ENCODE data around the gene VPS37B. TPM values are rescaled to one million over a fixed set of nuclear protein-coding genes. Genes with fewer than 3 reads are reported as not detected.

Gene VPS37B, protein sequence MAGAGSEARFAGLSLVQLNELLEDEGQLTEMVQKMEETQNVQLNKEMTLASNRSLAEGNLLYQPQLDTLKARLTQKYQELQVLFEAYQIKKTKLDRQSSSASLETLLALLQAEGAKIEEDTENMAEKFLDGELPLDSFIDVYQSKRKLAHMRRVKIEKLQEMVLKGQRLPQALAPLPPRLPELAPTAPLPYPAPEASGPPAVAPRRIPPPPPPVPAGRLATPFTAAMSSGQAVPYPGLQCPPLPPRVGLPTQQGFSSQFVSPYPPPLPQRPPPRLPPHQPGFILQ
- total RNA-seq (2022) (33.8 and 37.6 TPM in 2 replicates), Bru-seq, nascent RNA (percentile 84 among the genes with signal in this experiment), BruChase-seq, experiment 1, labeled RNA remaining after a 6-hour chase (percentile 79 among the genes with signal in this experiment), BruChase-seq, experiment 2, labeled RNA remaining after a 2-hour chase (percentile 87 among the genes with signal in this experiment)
- long read RNA-seq, transcript VPS37B-201 (4 exons, 3,028 nt), result major isoform, 99 of 149 reads
- long read RNA-seq, partial matches to known transcripts, result 3 of 149 reads
- long read RNA-seq, other reads (novel, unspliced or antisense), result 47 of 149 reads

DNA sequence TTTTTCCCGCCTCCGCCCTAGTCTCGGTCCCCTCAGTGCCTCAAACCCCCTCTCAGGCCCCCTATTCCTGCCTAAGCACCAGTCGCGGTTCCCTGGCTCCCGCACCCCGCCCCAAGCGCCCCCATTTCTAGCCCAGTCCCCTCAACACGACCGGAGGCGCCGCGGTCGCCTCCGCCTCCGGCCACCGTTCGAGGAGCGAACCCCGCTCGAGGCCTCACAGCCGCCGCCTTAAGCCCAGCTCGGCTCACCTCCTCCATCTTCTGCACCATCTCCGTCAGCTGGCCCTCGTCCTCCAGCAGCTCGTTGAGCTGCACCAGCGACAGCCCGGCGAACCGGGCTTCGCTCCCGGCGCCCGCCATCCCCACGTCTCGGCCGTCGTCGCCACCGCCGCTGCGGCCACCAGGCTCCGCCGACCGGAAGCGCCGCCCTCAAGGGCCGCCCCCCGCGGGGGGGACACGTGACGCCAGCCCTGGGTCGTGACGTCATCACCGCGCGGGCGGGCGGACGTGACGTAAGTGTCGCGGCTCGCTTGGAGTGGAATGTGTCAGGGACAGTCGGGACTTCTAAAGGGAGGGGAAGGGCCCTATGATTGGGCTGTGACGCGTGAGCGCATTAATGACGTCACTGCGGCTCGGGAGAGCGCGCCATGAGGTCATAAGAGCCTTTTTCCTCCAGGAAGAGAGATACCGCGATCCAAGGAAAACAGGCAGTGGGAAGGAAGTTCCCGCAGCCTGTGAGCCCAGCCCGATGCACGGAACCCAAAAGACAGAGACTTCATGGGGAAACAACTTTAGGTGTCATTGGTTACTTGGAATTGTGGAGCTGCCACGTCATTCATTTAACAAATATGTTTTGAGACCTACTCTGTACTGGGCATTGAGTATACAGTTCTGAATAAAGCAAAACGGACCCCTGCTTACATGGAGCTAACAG is at the start of gene VPS37B:
Gene VPS37B (minus strand): TSS at position 421 of the 933 bp plus-strand sequence. CDS start 62 bp downstream, at position 359.
- Mint-ChIP-seq H3K27ac (ENCODE audit: low read depth, unreplicated experiment) (peak within 1 kb of the TSS; percentile 91), H3K9me3 (ENCODE audit: unreplicated experiment) (no peaks in the 10 kb centered on the region), H3K4me3 (ENCODE audit: unreplicated experiment) (peak within 1 kb of the TSS; percentile 88), H3K27me3 (ENCODE audit: insufficient read depth, unreplicated experiment) (no peaks in the 10 kb centered on the region), H3K4me1 (ENCODE audit: insufficient read depth, unreplicated experiment) (peaks cover 35% of the 10 kb centered on the region), H3K36me3 (ENCODE audit: insufficient read depth, unreplicated experiment) (peaks cover 11% of the 10 kb centered on the region)
- BruUV-seq (replicated peaks), result no TSS peak
- TF ChIP-seq, protein P1, sequence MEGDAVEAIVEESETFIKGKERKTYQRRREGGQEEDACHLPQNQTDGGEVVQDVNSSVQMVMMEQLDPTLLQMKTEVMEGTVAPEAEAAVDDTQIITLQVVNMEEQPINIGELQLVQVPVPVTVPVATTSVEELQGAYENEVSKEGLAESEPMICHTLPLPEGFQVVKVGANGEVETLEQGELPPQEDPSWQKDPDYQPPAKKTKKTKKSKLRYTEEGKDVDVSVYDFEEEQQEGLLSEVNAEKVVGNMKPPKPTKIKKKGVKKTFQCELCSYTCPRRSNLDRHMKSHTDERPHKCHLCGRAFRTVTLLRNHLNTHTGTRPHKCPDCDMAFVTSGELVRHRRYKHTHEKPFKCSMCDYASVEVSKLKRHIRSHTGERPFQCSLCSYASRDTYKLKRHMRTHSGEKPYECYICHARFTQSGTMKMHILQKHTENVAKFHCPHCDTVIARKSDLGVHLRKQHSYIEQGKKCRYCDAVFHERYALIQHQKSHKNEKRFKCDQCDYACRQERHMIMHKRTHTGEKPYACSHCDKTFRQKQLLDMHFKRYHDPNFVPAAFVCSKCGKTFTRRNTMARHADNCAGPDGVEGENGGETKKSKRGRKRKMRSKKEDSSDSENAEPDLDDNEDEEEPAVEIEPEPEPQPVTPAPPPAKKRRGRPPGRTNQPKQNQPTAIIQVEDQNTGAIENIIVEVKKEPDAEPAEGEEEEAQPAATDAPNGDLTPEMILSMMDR (IDR thresholded peaks at IDR 0.05; ENCODE audit: unreplicated experiment), result no peak
- intact Hi-C loops (cut with micrococcal nuclease), result loop anchor here (2.0 kb wide), 1 partner anchor 27 kb away; no protein-coding TSS in a partner anchor
- CTCF ChIA-PET, result interaction anchor here (0.6 to 2.9 kb wide), 6 partner anchors 14 to 342 kb away, joined by 3 to 12 read pairs (median 4); no protein-coding TSS in a partner anchor
- POLR2A ChIA-PET, result interaction anchor here (0.6 to 14.8 kb wide), 17 partner anchors 9 to 337 kb away, joined by 3 to 240 read pairs (median 5); partner anchors contain the start of genes HIP1R, MPHOSPH9, MTRFR and OGFOD2
- peak; percentile 63 for DNase-seq (ENCODE audit: unreplicated experiment)

DNA sequence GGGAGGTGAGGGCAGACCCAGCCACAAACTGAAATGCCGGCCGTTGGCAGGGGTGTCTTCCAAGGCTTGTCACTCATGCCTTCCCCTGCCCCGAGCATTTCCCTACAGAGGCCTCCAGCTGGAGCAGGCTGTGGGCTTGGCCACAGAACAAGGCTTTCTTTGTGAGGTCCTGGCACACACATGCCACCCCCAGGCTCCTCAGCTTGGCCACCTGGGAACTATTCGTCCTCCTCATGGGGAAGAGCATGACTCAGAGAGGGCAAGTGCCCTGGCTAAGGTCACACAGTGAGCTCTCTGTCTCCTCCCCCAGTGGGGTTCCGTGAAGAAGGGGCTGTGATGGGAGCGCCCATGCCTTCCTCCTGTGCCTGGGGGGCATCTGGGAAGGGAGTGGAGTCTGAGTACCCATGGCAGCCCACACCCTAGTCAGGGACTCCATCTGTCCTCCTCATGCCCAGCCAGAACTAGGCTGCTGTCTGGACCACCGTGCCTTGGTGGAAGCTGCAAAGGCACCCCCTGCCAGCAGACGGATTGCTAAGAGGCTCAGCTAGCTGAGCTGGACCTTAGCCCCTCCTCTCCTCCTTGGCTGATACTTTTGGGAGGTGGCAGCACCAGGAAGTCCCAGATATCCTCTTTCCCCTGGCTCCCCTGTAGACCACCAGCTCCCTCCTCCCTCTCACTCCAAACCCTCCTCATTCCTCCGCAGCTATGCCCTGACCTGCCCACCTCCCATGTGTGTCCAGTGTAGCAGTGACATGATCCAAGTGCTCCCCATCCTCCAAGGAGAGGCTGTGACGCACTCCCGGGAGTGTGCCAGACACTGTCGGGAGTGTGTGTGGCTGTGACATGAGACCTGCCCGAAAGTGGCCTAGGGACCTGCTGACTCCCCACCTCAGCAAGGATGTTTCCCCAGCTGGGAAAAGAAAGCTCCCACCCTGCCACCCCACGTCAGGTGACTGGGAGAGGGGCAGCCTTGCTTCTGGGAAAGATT is 49.0 kb upstream of the VPS37B start:
- Mint-ChIP-seq H3K4me1 (ENCODE audit: insufficient read depth, unreplicated experiment) (peaks cover 42% of the 10 kb centered on the region), H3K4me3 (ENCODE audit: unreplicated experiment) (no peak overlapping the region), H3K9me3 (ENCODE audit: unreplicated experiment) (no peaks in the 10 kb centered on the region), H3K27ac (ENCODE audit: low read depth, unreplicated experiment) (no peak overlapping the region), H3K27me3 (ENCODE audit: insufficient read depth, unreplicated experiment) (no peaks in the 10 kb centered on the region), H3K36me3 (ENCODE audit: insufficient read depth, unreplicated experiment) (peaks cover 6% of the 10 kb centered on the region)
- CTCF ChIA-PET, result interaction anchor here (0.5 to 15.1 kb wide), 12 partner anchors 9 to 298 kb away, joined by 3 to 230 read pairs (median 4); no protein-coding TSS in a partner anchor
- no TSS peak for BruUV-seq (replicated peaks)
- DNase-seq (ENCODE audit: unreplicated experiment), result peak; percentile 92
- intact Hi-C loops (cut with micrococcal nuclease), result no loop called here
- TF ChIP-seq, protein P1 (IDR thresholded peaks at IDR 0.05; ENCODE audit: unreplicated experiment), result no peak
- POLR2A ChIA-PET, result interaction anchor here (0.7 to 11.2 kb wide), 8 partner anchors 26 to 287 kb away, joined by 3 to 240 read pairs (median 4); partner anchors contain the start of gene VPS37B

DNA sequence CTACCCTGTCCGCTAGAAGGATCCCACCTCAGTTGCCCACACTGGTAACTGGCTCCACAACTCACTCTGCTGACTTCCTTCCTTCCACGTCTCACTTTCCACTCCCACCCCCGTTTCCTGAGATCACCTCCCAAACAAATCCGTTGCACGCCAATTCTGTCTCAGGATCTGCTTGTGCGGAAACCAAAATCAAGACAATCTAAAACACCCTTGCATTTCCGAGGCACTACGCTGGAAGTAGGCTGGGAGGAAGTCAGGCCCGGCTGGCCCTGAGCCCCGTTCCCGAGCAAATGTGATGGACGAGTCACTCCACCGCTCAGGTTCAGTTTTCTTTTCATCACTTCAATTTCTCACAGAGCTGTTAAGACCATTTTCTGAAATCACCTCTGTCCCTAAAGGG is 47.3 kb upstream of the VPS37B start:
- H3K36me3 Mint-ChIP-seq (ENCODE audit: insufficient read depth, unreplicated experiment), result peaks cover 6% of the 10 kb centered on the region
- peaks cover 42% of the 10 kb centered on the region for H3K4me1 Mint-ChIP-seq (ENCODE audit: insufficient read depth, unreplicated experiment)
- H3K27me3 Mint-ChIP-seq (ENCODE audit: insufficient read depth, unreplicated experiment), result no peaks in the 10 kb centered on the region
- no peak overlapping the region for H3K4me3 Mint-ChIP-seq (ENCODE audit: unreplicated experiment)
- no peak for DNase-seq (ENCODE audit: unreplicated experiment)
- ChIA-PET CTCF (no interaction called here), POLR2A (interaction anchor here (4.5 to 11.2 kb wide), 2 partner anchors 24 to 51 kb away, joined by 53 to 240 read pairs; partner anchors contain the start of gene VPS37B)
- intact Hi-C loops (cut with micrococcal nuclease), result no loop called here
- no TSS peak for BruUV-seq (replicated peaks)
- H3K27ac Mint-ChIP-seq (ENCODE audit: low read depth, unreplicated experiment), result no peak overlapping the region
- no peaks in the 10 kb centered on the region for H3K9me3 Mint-ChIP-seq (ENCODE audit: unreplicated experiment)
- TF ChIP-seq, protein P1 (IDR thresholded peaks at IDR 0.05; ENCODE audit: unreplicated experiment), result no peak

All from MCF 10A (cell line).